GM18511 (cell line): Measurements from ENCODE around the gene SUCLG2.

ENCODE experiments used
- ATAC-seq: cut with Tn5 transposase; IDR thresholded peaks from one replicate; pipeline ENCODE4 v1.9.1; 2021; ENCODE audit warnings: mild to moderate bottlenecking, moderate library complexity; ENCODE audit not compliant: unreplicated experiment

Gene SUCLG2

GRCh38 chr3:67649681-67650080, 4.7 kb downstream of the SUCLG2 start:
- ATAC-seq: no peak

- ATAC-seq: no peak
These were observed 5.7 kb downstream of the SUCLG2 start for GRCh38 chr3:67648701-67649100.

GRCh38 chr3:67648229-67648628, 6.2 kb downstream of the SUCLG2 start:
- no peak for ATAC-seq

- no peak for ATAC-seq
These were observed 7.0 kb downstream of the SUCLG2 start for GRCh38 chr3:67647390-67647878.

- ATAC-seq: no peak
These were observed 7.7 kb downstream of the SUCLG2 start for GRCh38 chr3:67646586-67647234.

GRCh38 chr3:67644827-67645226, 9.6 kb downstream of the SUCLG2 start:
- no peak for ATAC-seq

- no peak for ATAC-seq
These were observed 11.7 kb downstream of the SUCLG2 start for GRCh38 chr3:67642734-67643133.

GRCh38 chr3:67642190-67642589, 12.2 kb downstream of the SUCLG2 start:
- ATAC-seq: no peak

GRCh38 chr3:67641451-67641850, 13.0 kb downstream of the SUCLG2 start:
- no peak for ATAC-seq

GRCh38 chr3:67640023-67640660, 14.3 kb downstream of the SUCLG2 start:
- ATAC-seq: no peak

GRCh38 chr3:67637255-67637900, 17.0 kb downstream of the SUCLG2 start:
- no peak for ATAC-seq

- no peak for ATAC-seq
These were observed 18.6 kb downstream of the SUCLG2 start for GRCh38 chr3:67635806-67636205.

GRCh38 chr3:67635257-67635656, 19.2 kb downstream of the SUCLG2 start:
- peak; percentile 55 for ATAC-seq

- no peak for ATAC-seq
These were observed 23.6 kb downstream of the SUCLG2 start for GRCh38 chr3:67630666-67631362.

- no peak for ATAC-seq
These were observed 29.7 kb downstream of the SUCLG2 start for GRCh38 chr3:67624687-67625086.

GRCh38 chr3:67624078-67624477, 30.3 kb downstream of the SUCLG2 start:
- no peak for ATAC-seq

GRCh38 chr3:67622652-67623051, 31.8 kb downstream of the SUCLG2 start:
- no peak for ATAC-seq

GRCh38 chr3:67620869-67621268, 33.5 kb downstream of the SUCLG2 start:
- ATAC-seq: no peak

- ATAC-seq: no peak
These were observed 34.4 kb downstream of the SUCLG2 start for GRCh38 chr3:67619991-67620390.

- peak; percentile 90 for ATAC-seq
These were observed 36.9 kb downstream of the SUCLG2 start for GRCh38 chr3:67617518-67617917.

GRCh38 chr3:67616046-67616445, 38.4 kb downstream of the SUCLG2 start:
- no peak for ATAC-seq
